ENCODE results near the gene ZC3H15.
"Not testable (repeated sequence)": the region's sequence is repeated elsewhere in the genome, so short reads cannot be mapped to it uniquely, and the experiment has no call there.

ZC3H15 gene

GRCh38 chr2:186496401-186496800, 10.3 kb downstream of the ZC3H15 start:
- no peak for DNase-seq

- no peak for DNase-seq
Measured at GRCh38 chr2:186497928-186498327, 11.9 kb downstream of the ZC3H15 start.

DNA sequence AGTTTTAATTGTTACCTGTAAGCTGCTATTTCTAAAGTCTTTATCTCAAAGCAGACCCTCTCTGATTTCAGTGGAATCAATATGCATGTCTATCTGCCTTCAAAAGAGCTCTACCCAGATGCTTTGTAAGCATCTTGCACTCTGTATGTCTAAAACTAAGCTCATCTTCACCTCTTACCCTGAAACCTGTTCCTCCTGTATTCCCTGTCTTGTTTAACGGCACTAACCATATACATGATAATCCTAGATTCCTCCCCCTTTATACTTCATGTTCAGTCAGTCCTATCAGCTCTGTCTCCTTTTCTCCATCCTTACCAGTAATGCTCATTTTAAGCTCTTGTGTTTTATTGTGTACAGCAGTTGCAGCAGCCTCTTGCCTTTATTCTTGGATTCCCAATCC, 12.8 kb downstream of the ZC3H15 start:
- DNase-seq = no peak

DNA sequence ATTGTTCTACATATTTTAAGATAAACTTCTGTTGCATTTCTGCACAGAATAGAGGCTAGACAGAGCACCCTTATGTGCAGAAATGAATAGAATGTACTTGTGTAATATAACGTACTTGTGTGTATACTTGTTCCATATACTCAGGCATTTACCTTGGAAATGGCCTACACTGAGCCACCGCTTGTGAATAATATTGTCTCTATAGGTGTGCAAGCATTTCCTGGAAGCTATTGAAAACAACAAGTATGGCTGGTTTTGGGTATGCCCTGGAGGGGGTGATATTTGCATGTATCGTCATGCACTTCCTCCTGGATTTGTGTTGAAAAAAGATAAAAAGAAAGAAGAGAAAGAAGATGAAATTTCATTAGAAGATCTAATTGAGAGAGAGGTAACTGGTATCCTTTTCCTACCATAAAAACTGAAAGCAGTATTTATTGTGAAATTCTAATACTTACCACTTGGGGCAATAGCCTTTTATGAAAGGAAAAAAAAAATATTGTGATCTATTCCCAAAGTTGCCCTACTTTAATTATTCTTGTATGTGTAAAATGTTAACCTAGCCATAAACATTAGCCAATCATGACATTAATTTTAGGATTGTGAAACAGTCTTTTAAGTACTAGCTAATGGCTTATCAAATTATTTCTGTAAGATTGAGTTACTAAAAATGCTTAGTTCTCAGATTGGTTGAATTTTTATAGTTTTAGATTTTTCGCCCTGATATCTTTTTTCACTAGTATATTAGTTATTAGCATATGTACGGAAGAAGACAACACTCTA, 18.0 kb downstream of the ZC3H15 start:
- DNase-seq = no peak

DNA sequence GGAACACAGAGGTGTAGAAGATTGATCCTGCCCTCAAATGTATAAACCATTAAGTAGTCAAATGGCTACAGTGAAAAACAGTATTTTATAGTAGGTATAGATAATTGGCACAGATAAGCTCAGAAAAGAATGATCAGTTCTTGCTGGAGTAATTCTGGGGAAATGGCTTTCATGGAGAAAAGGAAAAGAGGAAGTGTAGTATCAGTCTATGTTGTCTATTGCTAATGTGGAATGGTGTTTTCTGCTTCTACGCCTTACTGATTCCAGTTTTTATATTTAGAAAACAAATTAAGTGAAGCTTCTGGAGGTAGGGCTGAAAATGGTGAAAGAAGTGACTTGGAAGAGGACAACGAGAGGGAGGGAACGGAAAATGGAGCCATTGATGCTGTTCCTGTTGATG, 22.2 kb downstream of the ZC3H15 start:
- DNase-seq = no peak

GRCh38 chr2:186515376-186515775, 29.3 kb downstream of the ZC3H15 start:
- no peak for DNase-seq

GRCh38 chr2:186516396-186516795, 30.3 kb downstream of the ZC3H15 start:
- no peak for DNase-seq

GRCh38 chr2:186517090-186517489, 31.0 kb downstream of the ZC3H15 start:
- DNase-seq = no peak

GRCh38 chr2:186518291-186518690, 32.2 kb downstream of the ZC3H15 start:
- DNase-seq = no peak

GRCh38 chr2:186518945-186519344, 32.9 kb downstream of the ZC3H15 start:
- no peak for DNase-seq

GRCh38 chr2:186521570-186522153, 35.6 kb downstream of the ZC3H15 start:
- DNase-seq = not testable (repeated sequence)

DNA sequence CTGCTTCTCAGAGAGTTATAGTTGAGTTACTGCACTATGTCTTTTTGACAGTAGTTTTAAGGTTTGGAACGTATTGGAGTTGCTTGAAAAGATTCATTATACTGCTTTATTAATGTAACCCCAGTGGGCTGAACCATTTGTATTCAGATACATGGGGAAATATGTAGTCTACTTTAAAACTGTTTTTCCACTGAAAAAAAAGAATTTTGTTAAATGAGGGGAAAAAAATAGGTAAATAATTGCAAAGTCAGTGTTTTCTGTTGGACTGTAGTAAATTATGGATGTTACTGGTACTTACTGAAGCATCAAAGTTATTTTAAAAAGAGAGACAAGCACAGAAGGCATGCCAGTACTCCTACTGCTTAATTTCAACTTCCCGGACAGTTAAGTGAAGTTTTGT, 36.4 kb downstream of the ZC3H15 start:
- no peak for DNase-seq

- no peak for DNase-seq
Measured at GRCh38 chr2:186523791-186524190, 37.7 kb downstream of the ZC3H15 start.

GRCh38 chr2:186526281-186526680, 40.2 kb downstream of the ZC3H15 start:
- DNase-seq = no peak

DNA sequence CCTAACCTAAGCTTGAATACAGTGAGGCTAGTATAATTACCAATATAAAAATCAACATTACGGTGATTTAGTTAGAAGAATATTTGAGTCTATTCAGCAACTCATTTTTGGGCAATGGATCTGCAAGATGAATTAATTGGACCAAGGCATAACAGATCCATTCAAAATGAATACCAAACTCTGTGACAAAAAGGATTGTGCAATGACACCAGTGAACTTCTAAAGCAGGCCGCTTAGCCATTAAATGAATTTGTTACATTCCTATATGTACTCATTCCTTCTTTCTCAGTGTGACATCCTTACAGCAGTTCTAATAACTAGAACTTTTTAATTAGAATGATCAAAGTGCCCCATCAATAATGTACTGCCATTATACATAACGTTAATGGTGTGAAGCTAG, 44.3 kb downstream of the ZC3H15 start:
- DNase-seq = no peak

- no peak for DNase-seq
Measured at GRCh38 chr2:186531257-186531775, 45.3 kb downstream of the ZC3H15 start.

- no peak for DNase-seq
Measured at GRCh38 chr2:186532891-186533290, 46.8 kb downstream of the ZC3H15 start.

GRCh38 chr2:186533717-186534116, 47.7 kb downstream of the ZC3H15 start:
- no peak for DNase-seq

- DNase-seq = no peak
Measured at GRCh38 chr2:186534406-186534805, 48.3 kb downstream of the ZC3H15 start.

- no peak for DNase-seq
Measured at GRCh38 chr2:186535861-186536260, 49.8 kb downstream of the ZC3H15 start.

DNA sequence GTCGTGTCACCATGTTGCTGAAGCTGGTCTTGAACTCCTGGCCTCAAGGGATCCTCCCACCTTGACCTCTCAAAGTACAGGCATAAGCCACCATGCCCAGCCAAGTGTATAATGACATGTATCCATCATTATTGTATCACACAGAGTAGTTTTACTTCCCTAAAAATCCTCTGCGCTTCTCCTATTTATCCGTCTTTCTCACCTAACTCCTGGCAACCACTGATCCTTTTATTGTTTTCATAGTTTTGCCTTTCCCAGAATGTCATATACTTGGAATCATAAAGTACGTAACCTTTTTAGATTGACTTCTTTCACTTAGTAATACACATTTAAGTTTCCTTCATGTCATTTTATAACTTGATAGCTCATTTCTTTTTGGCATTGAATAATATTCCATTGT, 51.0 kb downstream of the ZC3H15 start:
- DNase-seq = no peak

GRCh38 chr2:186540941-186541340, 54.9 kb downstream of the ZC3H15 start:
- no peak for DNase-seq

DNA sequence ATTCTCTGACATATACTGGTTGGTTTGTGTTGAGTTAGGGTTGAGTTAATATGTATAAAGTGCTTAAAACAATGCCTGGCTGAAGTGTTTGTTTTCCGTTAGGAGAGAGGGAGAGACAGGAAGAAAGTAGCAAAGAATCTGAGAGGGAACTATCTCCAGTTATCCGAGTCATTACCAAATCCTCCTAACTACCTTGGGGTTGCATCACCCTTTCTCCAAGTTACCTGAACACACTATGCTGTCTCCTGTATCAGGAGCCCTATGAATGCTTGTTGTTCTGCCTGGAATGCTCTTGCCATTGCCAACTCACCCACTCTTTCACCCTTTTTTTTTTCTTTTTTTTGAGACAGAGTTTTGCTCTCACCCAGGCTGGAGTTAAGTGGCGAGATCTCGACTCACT, 55.9 kb downstream of the ZC3H15 start:
- DNase-seq = no peak

DNA sequence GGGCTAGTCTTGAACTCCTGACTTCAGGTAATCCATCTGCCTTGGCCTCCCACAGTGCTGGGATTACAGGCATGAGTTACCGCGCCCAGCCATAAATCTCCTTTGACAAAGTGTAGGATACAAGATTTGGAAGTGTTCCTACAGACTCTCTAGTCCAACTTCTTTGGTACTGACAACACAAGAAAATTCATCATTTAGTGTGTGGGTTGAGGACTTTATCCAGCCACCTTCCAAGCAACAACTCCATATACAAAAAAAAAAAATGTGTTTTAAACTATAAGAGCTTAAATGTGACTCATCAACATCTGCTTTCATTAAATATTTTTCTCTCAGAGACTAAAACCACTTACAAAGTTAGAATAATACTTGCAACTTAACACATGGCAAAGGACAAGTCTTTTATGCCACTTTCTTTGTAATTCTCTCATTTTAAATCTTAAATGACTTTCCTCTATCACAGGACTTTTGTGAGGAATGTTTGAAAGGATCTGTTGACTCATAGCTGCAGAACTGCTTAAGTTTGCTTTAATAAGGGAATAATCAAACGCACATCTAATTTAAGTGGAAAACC, 57.6 kb downstream of the ZC3H15 start:
- DNase-seq = no peak

All from stimulated activated CD4-positive, alpha-beta T cell treated with anti-CD3 and anti-CD28 coated beads, Interleukin-15, amount 100 ng/mL, for 24 hours (primary cell).